Measurements from ENCODE around the gene AJUBA.

AJUBA gene

GRCh38 chr14:22978487-22978837 lies 3.9 kb downstream of the AJUBA start:
- no peak for DNase-seq (ENCODE audit: extremely low read depth, low read depth)
- TF ChIP-seq CTCF (IDR thresholded peaks at IDR 0.05; ENCODE audit: low read depth, low read length) = no peak

- no peak for TF ChIP-seq CTCF (IDR thresholded peaks at IDR 0.05; ENCODE audit: low read depth, low read length)
- DNase-seq (ENCODE audit: extremely low read depth, low read depth) = no peak
Observed at GRCh38 chr14:22977684-22978486, 4.5 kb downstream of the AJUBA start.

- DNase-seq (ENCODE audit: extremely low read depth, low read depth) = no peak
- no peak for TF ChIP-seq CTCF (IDR thresholded peaks at IDR 0.05; ENCODE audit: low read depth, low read length)
Observed at GRCh38 chr14:22977434-22977683, 5.0 kb downstream of the AJUBA start.

GRCh38 chr14:22976620-22977433 lies 5.5 kb downstream of the AJUBA start:
- TF ChIP-seq CTCF (IDR thresholded peaks at IDR 0.05; ENCODE audit: low read depth, low read length) = no peak
- DNase-seq (ENCODE audit: extremely low read depth, low read depth) = no peak

GRCh38 chr14:22974530-22975313 lies 7.6 kb downstream of the AJUBA start:
- no peak for TF ChIP-seq CTCF (IDR thresholded peaks at IDR 0.05; ENCODE audit: low read depth, low read length)
- no peak for DNase-seq (ENCODE audit: extremely low read depth, low read depth)

GRCh38 chr14:22973217-22974032 lies 8.9 kb downstream of the AJUBA start:
- DNase-seq (ENCODE audit: extremely low read depth, low read depth) = no peak
- TF ChIP-seq CTCF (IDR thresholded peaks at IDR 0.05; ENCODE audit: low read depth, low read length) = peak; percentile 65
